Natural killer cell (primary cell): ENCODE measurements around the gene MIA. TPM values are rescaled to one million over a fixed set of nuclear protein-coding genes. Genes with fewer than 3 reads are reported as not detected.

Experiments
- ATAC-seq, 3 donors: fragments of 150-1000 bp in 2 of 3; fragments of 200-7000 bp in 1 of 3; cut with Tn5 transposase; 1 replicate in 1 of 3; 2 replicates in 2 of 3; pipeline ENCODE4 v1.10.0; 2021; ENCODE audit warnings: mild to moderate bottlenecking in 2 of 3, moderate library complexity in 2 of 3
- DNase-seq, 2 donors: peaks; one replicate each; pipeline versions ENCODE4 v3.0.0 to v3.0.0-alpha.2; 2013 to 2021; ENCODE audit warnings: mixed read lengths in 1 of 2
- H3K27ac ChIP-seq: one replicate; pipeline ENCODE4 v1.5.1; 2013; ENCODE audit warnings: mild to moderate bottlenecking, low read length
- H3K27me3 ChIP-seq: one replicate; pipeline ENCODE4 v1.6.1; 2013; ENCODE audit warnings: low read length; ENCODE audit not compliant: control insufficient read depth, insufficient read depth
- H3K36me3 ChIP-seq: one replicate; pipeline ENCODE4 v1.6.1; 2013; ENCODE audit warnings: low read length; ENCODE audit not compliant: control insufficient read depth, insufficient read depth
- H3K4me1 ChIP-seq: one replicate; pipeline ENCODE4 v1.6.1; 2013; ENCODE audit warnings: low read length; ENCODE audit not compliant: control insufficient read depth, insufficient read depth
- H3K4me3 ChIP-seq: one replicate; pipeline ENCODE4 v1.5.1; 2013; ENCODE audit warnings: low read length
- H3K9me3 ChIP-seq: one replicate; pipeline ENCODE4 v1.6.1; 2013; ENCODE audit warnings: low read length; ENCODE audit not compliant: control insufficient read depth, insufficient read depth
- H3K27ac Mint-ChIP-seq, 2 donors: one replicate each; pipeline ENCODE4 v1.8.0; 2022; ENCODE audit warnings: mild to moderate bottlenecking in 2 of 2, mixed read lengths in 2 of 2, moderate library complexity in 1 of 2
- H3K27me3 Mint-ChIP-seq, 2 donors: one replicate each; pipeline ENCODE4 v1.8.0; 2022; ENCODE audit warnings: low read depth in 2 of 2, mixed read lengths in 2 of 2
- H3K36me3 Mint-ChIP-seq: one replicate; pipeline ENCODE4 v1.8.0; 2022; ENCODE audit warnings: mixed read lengths
- H3K4me1 Mint-ChIP-seq, 2 donors: one replicate each; pipeline ENCODE4 v1.8.0; 2022; ENCODE audit warnings: mixed read lengths in 2 of 2
- H3K4me3 Mint-ChIP-seq: one replicate; pipeline ENCODE4 v1.8.0; 2022; ENCODE audit warnings: mild to moderate bottlenecking, moderate library complexity, mixed read lengths
- H3K9me3 Mint-ChIP-seq, 2 donors: one replicate each; pipeline ENCODE4 v1.8.0; 2022; ENCODE audit warnings: mixed read lengths in 2 of 2
- WGBS: methylation state at CpG from one replicate; pipeline ENCODE4 v1.1.7; 2013; ENCODE audit warnings: missing lambda C conversion rate; ENCODE audit not compliant: insufficient coverage; 5-methylcytosine and 5-hydroxymethylcytosine counted together
- intact Hi-C: fragments of 100-400 bp; cut with micrococcal nuclease; formaldehyde crosslinking; loops from one replicate; pipeline ENCODE4 v1.14.2; 2022
- total RNA-seq, 4 donors: library from RNA; stranded (reverse); fragments of 120-200 nt in 1 of 4; gene quantifications; one replicate each; pipeline versions ENCODE4 v1.2.3 to v1.2.4, GENCODE V29; 2013 to 2022
- TF ChIP-seq, protein P1 (sequence below): fragments of 200-600 bp; IDR thresholded peaks from one replicate; pipeline ENCODE4 v1.8.0; 2022; ENCODE audit warnings: antibody characterized with exemption

MIA gene
- total RNA-seq, 3 donors from 2014 or later (not counting 1 experiment from before 2014, with no cell fraction given): not detected

DNA sequence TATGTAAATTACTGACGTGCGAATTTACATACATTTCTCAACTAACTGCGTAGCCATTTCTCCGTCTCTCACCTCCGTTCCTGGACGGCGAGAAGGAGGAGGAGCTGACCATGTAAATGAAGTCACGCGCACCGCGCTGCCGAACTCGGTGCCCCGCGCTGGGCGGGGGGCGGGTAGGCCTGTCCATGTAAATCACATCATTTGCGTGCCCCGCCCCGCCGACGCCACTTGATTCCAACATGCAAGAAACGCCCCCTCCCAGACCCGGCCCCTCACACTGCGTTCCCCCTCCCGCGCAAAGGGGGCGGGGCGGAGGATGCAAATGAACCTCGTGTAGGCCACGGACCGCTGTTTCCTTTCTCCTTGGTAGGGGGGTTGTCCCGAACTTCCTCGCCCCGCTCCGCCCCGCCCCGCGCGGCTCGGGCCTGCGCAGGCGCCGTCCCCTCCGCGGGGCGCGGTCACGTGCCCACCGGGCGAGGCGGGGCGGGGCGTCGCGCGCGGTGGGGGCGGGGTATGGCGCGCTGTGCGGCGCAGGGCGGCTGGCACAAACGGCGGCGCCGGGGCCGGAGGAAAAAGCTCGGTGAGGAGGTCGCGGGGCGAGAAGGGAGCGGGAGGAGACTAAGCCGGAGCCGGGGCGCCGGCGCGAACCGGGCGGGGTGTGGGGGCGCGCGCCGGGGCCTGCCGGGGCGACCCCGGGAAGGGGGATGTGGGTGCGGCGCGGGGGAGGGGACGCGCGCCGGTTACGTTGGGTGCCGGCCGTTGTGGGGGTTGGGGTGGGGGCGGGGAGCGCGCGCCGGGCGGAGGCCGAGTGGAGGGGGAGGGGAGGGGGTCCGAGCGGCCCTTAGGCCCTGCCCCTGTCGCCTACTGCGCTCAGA lies 23.6 kb downstream of the MIA start, which contains the start of gene EGLN2:
Gene EGLN2 (plus strand): TSS at position 509 of the 875 bp plus-strand sequence. CDS start 1,382 bp downstream, outside the sequence.
- H3K36me3 Mint-ChIP-seq: no peaks in the 10 kb centered on the region
- peak within 1 kb of the TSS; percentile 91 for H3K27ac ChIP-seq
- peak within 1 kb of the TSS; percentile 100 for H3K27ac Mint-ChIP-seq
- peaks cover 15% of the 10 kb centered on the region for H3K36me3 ChIP-seq
- DNase-seq (peak; percentile 100), ATAC-seq (peak; percentile 84 to 94 (median 86))
- peaks cover 50 to 58% of the 10 kb centered on the region in 2 donors for H3K4me1 Mint-ChIP-seq
- H3K27me3 ChIP-seq: no peaks in the 10 kb centered on the region
- TF ChIP-seq, protein P1, sequence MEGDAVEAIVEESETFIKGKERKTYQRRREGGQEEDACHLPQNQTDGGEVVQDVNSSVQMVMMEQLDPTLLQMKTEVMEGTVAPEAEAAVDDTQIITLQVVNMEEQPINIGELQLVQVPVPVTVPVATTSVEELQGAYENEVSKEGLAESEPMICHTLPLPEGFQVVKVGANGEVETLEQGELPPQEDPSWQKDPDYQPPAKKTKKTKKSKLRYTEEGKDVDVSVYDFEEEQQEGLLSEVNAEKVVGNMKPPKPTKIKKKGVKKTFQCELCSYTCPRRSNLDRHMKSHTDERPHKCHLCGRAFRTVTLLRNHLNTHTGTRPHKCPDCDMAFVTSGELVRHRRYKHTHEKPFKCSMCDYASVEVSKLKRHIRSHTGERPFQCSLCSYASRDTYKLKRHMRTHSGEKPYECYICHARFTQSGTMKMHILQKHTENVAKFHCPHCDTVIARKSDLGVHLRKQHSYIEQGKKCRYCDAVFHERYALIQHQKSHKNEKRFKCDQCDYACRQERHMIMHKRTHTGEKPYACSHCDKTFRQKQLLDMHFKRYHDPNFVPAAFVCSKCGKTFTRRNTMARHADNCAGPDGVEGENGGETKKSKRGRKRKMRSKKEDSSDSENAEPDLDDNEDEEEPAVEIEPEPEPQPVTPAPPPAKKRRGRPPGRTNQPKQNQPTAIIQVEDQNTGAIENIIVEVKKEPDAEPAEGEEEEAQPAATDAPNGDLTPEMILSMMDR: no peak
- peak within 1 kb of the TSS; percentile 99 for H3K4me3 Mint-ChIP-seq
- H3K27me3 Mint-ChIP-seq: no peaks in the 10 kb centered on the region
- H3K9me3 ChIP-seq: no peaks in the 10 kb centered on the region
- peaks cover 53% of the 10 kb centered on the region for H3K4me1 ChIP-seq
- intact Hi-C loops: loop anchor here (1.0 to 2.0 kb wide), 4 partner anchors 22 to 82 kb away; partner anchors contain the start of genes ACTMAP, COQ8B and ITPKC
- under 1% methylated on average over 98 of the region's 110 CpGs for WGBS
- no peaks in the 10 kb centered on the region for H3K9me3 Mint-ChIP-seq
- H3K4me3 ChIP-seq: peak within 1 kb of the TSS; percentile 87

DNA sequence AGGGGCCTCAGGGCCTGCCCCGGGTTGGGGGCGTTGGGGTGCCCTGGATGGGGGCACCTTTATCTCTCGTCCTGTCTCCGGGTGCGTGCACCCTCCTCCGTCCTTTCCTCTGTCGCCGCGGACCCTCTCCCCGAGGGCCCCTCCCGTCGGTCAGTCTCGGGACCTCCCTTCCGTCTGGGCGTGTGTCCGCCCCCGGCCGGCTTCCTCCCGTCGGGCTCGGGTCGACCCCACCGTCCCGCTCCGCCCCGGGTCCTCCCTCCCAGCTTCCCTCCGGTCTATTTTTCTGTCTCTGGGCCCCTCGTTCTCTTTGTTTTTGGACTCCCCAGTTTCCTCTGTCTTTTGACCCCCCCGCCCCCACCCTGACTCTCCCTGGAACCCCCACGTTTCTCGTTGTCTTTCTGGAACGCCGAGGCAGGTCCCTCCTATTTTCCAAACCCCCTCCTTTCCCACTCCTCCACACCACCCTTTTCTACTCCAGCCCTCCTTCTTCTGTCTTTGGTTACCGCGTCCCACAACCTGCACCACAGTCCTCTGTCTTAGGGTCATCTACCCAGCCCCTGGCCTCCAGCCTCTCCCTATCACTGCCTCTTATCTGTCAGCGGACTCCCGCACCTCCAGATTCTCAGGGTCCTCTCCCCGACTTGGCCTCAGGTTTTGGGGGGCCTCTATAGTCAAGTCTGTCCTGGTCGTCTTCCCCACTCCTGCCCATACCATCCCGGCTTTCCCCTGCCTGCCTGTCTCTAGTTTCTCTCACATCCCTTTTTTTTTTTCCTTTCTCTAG lies 24.4 kb downstream of the MIA start:
- TF ChIP-seq, protein P1: no peak
- ATAC-seq: no peak
- peaks cover 16% of the 10 kb centered on the region for H3K36me3 ChIP-seq
- H3K4me1 Mint-ChIP-seq: peaks cover 58 to 67% of the 10 kb centered on the region in 2 donors
- peak in 1 of 2 donors; percentile 46 for DNase-seq
- no peaks in the 10 kb centered on the region for H3K9me3 ChIP-seq
- H3K4me1 ChIP-seq: peaks cover 62% of the 10 kb centered on the region
- no peaks in the 10 kb centered on the region for H3K9me3 Mint-ChIP-seq
- H3K27me3 ChIP-seq: no peaks in the 10 kb centered on the region
- peak overlapping the region; percentile 87 for H3K4me3 ChIP-seq
- H3K27me3 Mint-ChIP-seq: no peaks in the 10 kb centered on the region
- H3K36me3 Mint-ChIP-seq: no peaks in the 10 kb centered on the region
- H3K4me3 Mint-ChIP-seq: peak overlapping the region; percentile 95
- intact Hi-C loops: loop anchor here (2.0 kb wide), 1 partner anchor 83 kb away; the partner anchor contains the start of genes COQ8B and ITPKC
- H3K27ac ChIP-seq: peak overlapping the region; percentile 79
- WGBS: 3% methylated on average over 40 of the region's 40 CpGs
- peak overlapping the region; percentile 100 for H3K27ac Mint-ChIP-seq

DNA sequence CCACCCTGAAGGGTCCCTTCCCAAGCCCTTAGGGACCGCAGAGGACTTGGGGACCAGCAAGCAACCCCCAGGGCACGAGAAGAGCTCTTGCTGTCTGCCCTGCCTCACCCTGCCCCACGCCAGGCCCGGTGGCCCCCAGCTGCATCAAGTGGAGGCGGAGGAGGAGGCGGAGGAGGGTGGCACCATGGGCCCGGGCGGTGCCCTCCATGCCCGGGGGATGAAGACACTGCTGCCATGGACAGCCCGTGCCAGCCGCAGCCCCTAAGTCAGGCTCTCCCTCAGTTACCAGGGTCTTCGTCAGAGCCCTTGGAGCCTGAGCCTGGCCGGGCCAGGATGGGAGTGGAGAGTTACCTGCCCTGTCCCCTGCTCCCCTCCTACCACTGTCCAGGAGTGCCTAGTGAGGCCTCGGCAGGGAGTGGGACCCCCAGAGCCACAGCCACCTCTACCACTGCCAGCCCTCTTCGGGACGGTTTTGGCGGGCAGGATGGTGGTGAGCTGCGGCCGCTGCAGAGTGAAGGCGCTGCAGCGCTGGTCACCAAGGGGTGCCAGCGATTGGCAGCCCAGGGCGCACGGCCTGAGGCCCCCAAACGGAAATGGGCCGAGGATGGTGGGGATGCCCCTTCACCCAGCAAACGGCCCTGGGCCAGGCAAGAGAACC lies 25.1 kb downstream of the MIA start:
- no peak for ATAC-seq
- TF ChIP-seq, protein P1: no peak
- intact Hi-C loops: no loop called here
- no peaks in the 10 kb centered on the region for H3K9me3 ChIP-seq
- no peaks in the 10 kb centered on the region for H3K9me3 Mint-ChIP-seq
- no peaks in the 10 kb centered on the region for H3K27me3 Mint-ChIP-seq
- H3K36me3 ChIP-seq: peaks cover 18% of the 10 kb centered on the region
- peak overlapping the region; percentile 87 for H3K4me3 ChIP-seq
- WGBS: 81% methylated on average over 27 of the region's 27 CpGs
- peaks cover 69% of the 10 kb centered on the region for H3K4me1 ChIP-seq
- peak overlapping the region; percentile 95 for H3K4me3 Mint-ChIP-seq
- peaks cover 65 to 74% of the 10 kb centered on the region in 2 donors for H3K4me1 Mint-ChIP-seq
- peak overlapping the region; percentile 100 for H3K27ac Mint-ChIP-seq
- H3K36me3 Mint-ChIP-seq: no peaks in the 10 kb centered on the region
- H3K27ac ChIP-seq: peak overlapping the region; percentile 79
- DNase-seq: peak in 1 of 2 donors; percentile 33
- H3K27me3 ChIP-seq: no peaks in the 10 kb centered on the region
